PC-9 (cell line): Measurements from ENCODE around the gene ATP4A. TPM values are rescaled to one million over a fixed set of nuclear protein-coding genes. Genes with fewer than 3 reads are reported as not detected.
A peak's percentile ranks its signal among the peaks of the same experiment; 100 is the strongest.
"Not testable (repeated sequence)": the region's sequence is repeated elsewhere in the genome, so short reads cannot be mapped to it uniquely, and the experiment has no call there.

ENCODE experiments used
- BruUV-seq: library from RNA; stranded (reverse); fragments of 400-500 nt; replicated peaks from 2 replicates; lab custom pipeline; 2021; lab: Mats Ljungman, UMichigan
- CTCF ChIA-PET: fragments of 300-600 bp; sonication (Branson Sonifier 250); formaldehyde crosslinking; loops from one replicate; lab custom pipeline; 2022; ENCODE audit warnings: antibody characterized with exemption; lab: Charles Lee
- POLR2A ChIA-PET: fragments of 300-600 bp; sonication (Branson Sonifier 250); formaldehyde crosslinking; loops from one replicate; lab custom pipeline; 2022; ENCODE audit warnings: antibody characterized with exemption; ENCODE audit not compliant: unreplicated experiment; lab: Charles Lee
- DNase-seq, 2 experiments: peaks; one replicate each; pipeline versions ENCODE4 v3.0.0 to v3.0.0-alpha.2; 2015 to 2022; ENCODE audit warnings: mixed read lengths in 1 of 2
- H2AFZ ChIP-seq: fragments of 200-600 bp; sonication (generic); 2 replicates; pipeline ENCODE4 v1.8.1; 2017; ENCODE audit warnings: antibody characterized with exemption
- H3F3A ChIP-seq: fragments of 200-600 bp; sonication (generic); 2 replicates; pipeline ENCODE4 v1.8.1; 2017; ENCODE audit warnings: antibody characterized with exemption, mild to moderate bottlenecking, low read depth; ENCODE audit not compliant: insufficient read depth
- H3K27ac ChIP-seq: fragments of 200-600 bp; sonication (generic); 2 replicates; pipeline ENCODE4 v1.6.1; 2016; ENCODE audit warnings: mixed run types
- H3K27me3 ChIP-seq: fragments of 200-600 bp; sonication (generic); 2 replicates; pipeline ENCODE4 v1.6.1; 2016; ENCODE audit warnings: low read depth, mixed run types; ENCODE audit not compliant: insufficient read depth
- H3K36me3 ChIP-seq: fragments of 200-600 bp; sonication (generic); 2 replicates; pipeline ENCODE4 v1.6.1; 2016; ENCODE audit warnings: low read depth, mixed run types
- H3K4me1 ChIP-seq: fragments of 200-600 bp; sonication (generic); replicated peaks from 2 replicates; pipeline ENCODE4 v1.6.1; 2016; ENCODE audit warnings: mixed run types; ENCODE audit not compliant: insufficient read depth
- H3K4me2 ChIP-seq: fragments of 200-600 bp; sonication (generic); 2 replicates; pipeline ENCODE4 v1.6.1; 2017; ENCODE audit warnings: mixed run types
- H3K4me3 ChIP-seq: fragments of 200-600 bp; sonication (generic); 2 replicates; pipeline ENCODE4 v1.6.1; 2016; ENCODE audit warnings: mixed run types
- H3K79me2 ChIP-seq: fragments of 200-600 bp; sonication (generic); 2 replicates; pipeline ENCODE4 v1.6.1; 2017; ENCODE audit warnings: low read depth, mixed run types
- H3K9me2 ChIP-seq: fragments of 200-600 bp; sonication (generic); 2 replicates; pipeline ENCODE4 v1.8.1; 2017; ENCODE audit warnings: mild to moderate bottlenecking; ENCODE audit not compliant: insufficient read depth
- H3K9me3 ChIP-seq: fragments of 200-600 bp; sonication (generic); 2 replicates; pipeline ENCODE4 v1.8.1; 2016; ENCODE audit warnings: low read depth; ENCODE audit not compliant: insufficient read depth
- H4K20me1 ChIP-seq: fragments of 200-600 bp; sonication (generic); 2 replicates; pipeline ENCODE4 v1.8.1; 2017; ENCODE audit not compliant: insufficient read depth
- EZH2 ChIP-seq: fragments of 200-600 bp; sonication (generic); IDR thresholded peaks from 2 replicates; pipeline ENCODE4 v1.8.0; 2017; ENCODE audit warnings: antibody characterized with exemption, low read depth
- intact Hi-C: fragments of 100-400 bp; cut with micrococcal nuclease; formaldehyde crosslinking; loops from one replicate; pipeline ENCODE4 v1.10.0; 2022; ENCODE audit not compliant: unreplicated experiment
- total RNA-seq: library from RNA; stranded (reverse); gene quantifications from 2 replicates; pipeline ENCODE4 v1.2.3, GENCODE V29; 2021
- TF ChIP-seq, protein P1 (sequence below): fragments of 200-600 bp; sonication (generic); conservative IDR thresholded peaks from 2 replicates; pipeline ENCODE4 v1.6.1; 2017; ENCODE audit warnings: mixed run types, antibody characterized with exemption, mild to moderate bottlenecking, moderate library complexity

The ATP4A gene
- total RNA-seq, 1 experiment from 2014 or later: not detected

GRCh38 chr19:35609851-35610353, 46.4 kb upstream of the ATP4A start:
- no peak overlapping the region for H3K27ac ChIP-seq
- DNase-seq: no peak
- no peaks in the 10 kb centered on the region for H3K36me3 ChIP-seq
- H3K9me2 ChIP-seq: no peaks in the 10 kb centered on the region
- H3F3A ChIP-seq: no peaks in the 10 kb centered on the region
- intact Hi-C loops: no loop called here
- POLR2A ChIA-PET: no interaction called here
- TF ChIP-seq EZH2: no peak
- TF ChIP-seq, protein P1, sequence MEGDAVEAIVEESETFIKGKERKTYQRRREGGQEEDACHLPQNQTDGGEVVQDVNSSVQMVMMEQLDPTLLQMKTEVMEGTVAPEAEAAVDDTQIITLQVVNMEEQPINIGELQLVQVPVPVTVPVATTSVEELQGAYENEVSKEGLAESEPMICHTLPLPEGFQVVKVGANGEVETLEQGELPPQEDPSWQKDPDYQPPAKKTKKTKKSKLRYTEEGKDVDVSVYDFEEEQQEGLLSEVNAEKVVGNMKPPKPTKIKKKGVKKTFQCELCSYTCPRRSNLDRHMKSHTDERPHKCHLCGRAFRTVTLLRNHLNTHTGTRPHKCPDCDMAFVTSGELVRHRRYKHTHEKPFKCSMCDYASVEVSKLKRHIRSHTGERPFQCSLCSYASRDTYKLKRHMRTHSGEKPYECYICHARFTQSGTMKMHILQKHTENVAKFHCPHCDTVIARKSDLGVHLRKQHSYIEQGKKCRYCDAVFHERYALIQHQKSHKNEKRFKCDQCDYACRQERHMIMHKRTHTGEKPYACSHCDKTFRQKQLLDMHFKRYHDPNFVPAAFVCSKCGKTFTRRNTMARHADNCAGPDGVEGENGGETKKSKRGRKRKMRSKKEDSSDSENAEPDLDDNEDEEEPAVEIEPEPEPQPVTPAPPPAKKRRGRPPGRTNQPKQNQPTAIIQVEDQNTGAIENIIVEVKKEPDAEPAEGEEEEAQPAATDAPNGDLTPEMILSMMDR: no peak
- H3K27me3 ChIP-seq: no peaks in the 10 kb centered on the region
- no peaks in the 10 kb centered on the region for H4K20me1 ChIP-seq
- peaks cover 12% of the 10 kb centered on the region for H3K9me3 ChIP-seq
- CTCF ChIA-PET: no interaction called here
- H2AFZ ChIP-seq: no peak overlapping the region
- H3K79me2 ChIP-seq: peaks cover 4% of the 10 kb centered on the region; the same call in 1 of the 2 replicates
- no peak overlapping the region for H3K4me2 ChIP-seq
- no peak overlapping the region for H3K4me3 ChIP-seq
- BruUV-seq: no TSS peak
- peaks cover 9% of the 10 kb centered on the region for H3K4me1 ChIP-seq

- ChIA-PET CTCF (no interaction called here), POLR2A (no interaction called here)
- Histone ChIP-seq H3F3A (no peaks in the 10 kb centered on the region), H3K4me2 (no peak overlapping the region), H3K27ac (no peak overlapping the region), H4K20me1 (no peaks in the 10 kb centered on the region), H3K9me2 (no peaks in the 10 kb centered on the region), H3K27me3 (no peaks in the 10 kb centered on the region), H3K79me2 (peaks cover 4% of the 10 kb centered on the region; the same call in 1 of the 2 replicates), H3K9me3 (peaks cover 12% of the 10 kb centered on the region), H2AFZ (no peak overlapping the region), H3K4me3 (no peak overlapping the region), H3K36me3 (no peaks in the 10 kb centered on the region), H3K4me1 (peaks cover 17% of the 10 kb centered on the region)
- DNase-seq: no peak
- no peak for TF ChIP-seq EZH2
- TF ChIP-seq, protein P1: no peak
- no TSS peak for BruUV-seq
- intact Hi-C loops: no loop called here
These were observed 44.8 kb upstream of the ATP4A start for GRCh38 chr19:35608251-35608650.

GRCh38 chr19:35607661-35608060, 44.2 kb upstream of the ATP4A start:
- peaks cover 17% of the 10 kb centered on the region for H3K4me1 ChIP-seq
- DNase-seq: no peak
- H3K4me2 ChIP-seq: no peak overlapping the region
- no peaks in the 10 kb centered on the region for H3F3A ChIP-seq
- no peak overlapping the region for H2AFZ ChIP-seq
- H4K20me1 ChIP-seq: no peaks in the 10 kb centered on the region
- ChIA-PET POLR2A (no interaction called here), CTCF (no interaction called here)
- peaks cover 12% of the 10 kb centered on the region for H3K9me3 ChIP-seq
- no TSS peak for BruUV-seq
- H3K9me2 ChIP-seq: no peaks in the 10 kb centered on the region
- no peak overlapping the region for H3K27ac ChIP-seq
- no peak for TF ChIP-seq EZH2
- TF ChIP-seq, protein P1: no peak
- H3K79me2 ChIP-seq: no peaks in the 10 kb centered on the region
- no peak overlapping the region for H3K4me3 ChIP-seq
- no peaks in the 10 kb centered on the region for H3K36me3 ChIP-seq
- intact Hi-C loops: no loop called here
- no peaks in the 10 kb centered on the region for H3K27me3 ChIP-seq

DNA sequence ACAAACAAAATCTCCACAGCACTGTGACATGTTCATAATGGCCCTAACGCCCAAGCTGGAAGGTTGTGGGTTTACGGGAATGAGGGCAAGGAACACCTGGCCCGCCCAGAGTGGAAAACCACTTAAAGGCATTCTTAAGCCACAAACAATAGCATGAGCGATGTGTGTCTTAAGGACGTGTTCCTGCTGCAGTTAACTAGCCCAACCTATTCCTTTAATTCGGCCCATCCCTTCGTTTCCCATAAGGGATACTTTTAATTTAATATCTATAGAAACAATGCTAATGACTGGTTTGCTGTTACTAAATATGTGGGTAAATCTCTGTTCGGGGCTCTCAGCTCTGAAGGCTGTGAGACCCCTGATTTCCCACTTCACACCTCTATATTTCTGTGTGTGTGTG, 43.7 kb upstream of the ATP4A start:
- H3K9me2 ChIP-seq, H3K36me3 ChIP-seq, H3K79me2 ChIP-seq, CTCF ChIA-PET, H3K27me3 ChIP-seq, H3F3A ChIP-seq, DNase-seq, H3K4me3 ChIP-seq, H4K20me1 ChIP-seq, H3K4me2 ChIP-seq, H3K27ac ChIP-seq, intact Hi-C loops, H2AFZ ChIP-seq, BruUV-seq: not testable (repeated sequence)
- Histone ChIP-seq H3K9me3 (peaks cover 12% of the 10 kb centered on the region), H3K4me1 (peaks cover 17% of the 10 kb centered on the region)
- POLR2A ChIA-PET: interaction anchor here (0.5 kb wide), 1 partner anchor 261 kb away, joined by 3 read pairs; the partner anchor contains the start of gene APLP1

DNA sequence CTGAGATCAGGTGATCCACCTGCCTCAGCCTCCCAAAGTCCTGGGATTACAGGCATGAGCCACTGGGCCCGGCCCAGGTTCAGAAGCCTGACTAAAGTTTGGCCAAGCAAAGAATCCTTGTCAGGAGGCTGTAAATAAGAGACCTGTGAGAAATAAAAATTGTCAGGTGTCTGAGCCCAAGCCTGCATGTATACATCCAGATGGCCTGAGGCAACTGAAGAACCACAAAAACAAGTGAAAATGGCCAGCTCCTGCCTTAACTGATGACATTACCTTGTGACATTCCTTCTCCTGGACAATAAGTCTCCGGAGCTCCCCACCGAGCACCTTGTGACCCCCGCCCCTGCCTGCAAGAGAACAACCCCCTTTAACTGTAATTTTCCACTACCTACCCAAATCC, 41.0 kb upstream of the ATP4A start:
- H3K4me3 ChIP-seq, DNase-seq, H4K20me1 ChIP-seq, H3K79me2 ChIP-seq, H3K36me3 ChIP-seq, H3K9me2 ChIP-seq, CTCF ChIA-PET, intact Hi-C loops, H3F3A ChIP-seq, H3K27me3 ChIP-seq, H2AFZ ChIP-seq: not testable (repeated sequence)
- peak overlapping the region; percentile 78 for H3K27ac ChIP-seq
- H3K9me3 ChIP-seq: peaks cover 12% of the 10 kb centered on the region
- H3K4me1 ChIP-seq: peaks cover 12% of the 10 kb centered on the region
- TSS peak; percentile 86 for BruUV-seq
- POLR2A ChIA-PET: interaction anchor here (0.6 kb wide), 1 partner anchor 110 kb away, joined by 3 read pairs; no protein-coding TSS in a partner anchor
- peak overlapping the region; percentile 54 for H3K4me2 ChIP-seq
